ENCODE data around the gene HSF5. TPM values are rescaled to one million over a fixed set of nuclear protein-coding genes. Genes with fewer than 3 reads are reported as not detected.

Gene HSF5
- total and polyA plus RNA-seq, 2 of the 13 experiments (the other 11 are each of a cell fraction or from before 2014, with no cell fraction given) = not detected

- peak; percentile 65; the same call in 1 of the 2 replicates for TF ChIP-seq ZFX (CRISPR knock-in tag; IDR thresholded peaks at IDR 0.05; ENCODE audit: low read depth)
- no peak for TF ChIP-seq ZNF563 (CRISPR knock-in tag; IDR thresholded peaks at IDR 0.05)
- TF ChIP-seq EED (CRISPR knock-in tag; IDR thresholded peaks at IDR 0.05) = no peak
- peak; percentile 75 for TF ChIP-seq NR2C2 (CRISPR knock-in tag; IDR thresholded peaks at IDR 0.05; ENCODE audit: borderline replicate concordance)
- TF ChIP-seq ZNF3 (CRISPR knock-in tag; IDR thresholded peaks at IDR 0.05) = no peak
- 0 out of 2 replicates have a peak, but pooled peaks have one; percentile 58 for TF ChIP-seq SRY (CRISPR knock-in tag; IDR thresholded peaks at IDR 0.05)
- peak; percentile 64; the same call in 1 of the 2 replicates for TF ChIP-seq ZNF362 (CRISPR knock-in tag; IDR thresholded peaks at IDR 0.05; ENCODE audit: borderline replicate concordance)
- no peak for TF ChIP-seq FOSL1 (CRISPR knock-in tag; IDR thresholded peaks at IDR 0.05; ENCODE audit: borderline replicate concordance)
- peak in 1 of 2 experiments; percentile 65; a peak in 2 of 4 replicates for TF ChIP-seq ATF4 (CRISPR knock-in tag; IDR thresholded peaks at IDR 0.05)
- peak; percentile 91 for TF ChIP-seq SMYD3 (CRISPR knock-in tag; IDR thresholded peaks at IDR 0.05)
- no peak for TF ChIP-seq ZNF749 (CRISPR knock-in tag; IDR thresholded peaks at IDR 0.05; ENCODE audit: borderline replicate concordance)
- no peak for TF ChIP-seq FOXM1 (CRISPR knock-in tag; IDR thresholded peaks at IDR 0.05)
- peak; percentile 90 for TF ChIP-seq HOXA3 (CRISPR knock-in tag; IDR thresholded peaks at IDR 0.05)
- peak; percentile 71 for TF ChIP-seq KDM2A (CRISPR knock-in tag; IDR thresholded peaks at IDR 0.05; ENCODE audit: borderline replicate concordance, low read depth)
- TF ChIP-seq ZNF136 (CRISPR knock-in tag; IDR thresholded peaks at IDR 0.05; ENCODE audit: low read depth) = no peak
- TF ChIP-seq ZBTB10 (CRISPR knock-in tag; IDR thresholded peaks at IDR 0.05; ENCODE audit: borderline replicate concordance) = no peak
- no peak for TF ChIP-seq THYN1 (CRISPR knock-in tag; IDR thresholded peaks at IDR 0.05; ENCODE audit: borderline replicate concordance, low read depth)
- peak; percentile 99 for TF ChIP-seq ZBTB39 (CRISPR knock-in tag; IDR thresholded peaks at IDR 0.05)
Measured at GRCh38 chr17:58417300-58418092, 70.7 kb downstream of the HSF5 start, which contains the start of gene RNF43 (continued).

All from HepG2 (cell line).